Stimulated activated CD8-positive, alpha-beta memory T cell treated with anti-CD3 and anti-CD28 coated beads, Interleukin-7, amount 100 ng/mL, for 4 hours (primary cell): Measurements from ENCODE around the gene RFX2.
"Not testable (repeated sequence)": the region's sequence is repeated elsewhere in the genome, so short reads cannot be mapped to it uniquely, and the experiment has no call there.

ENCODE experiments used
- DNase-seq, 2 donors: peaks; one replicate each; pipeline ENCODE4 v3.0.0-alpha.2; 2020; ENCODE audit warnings: low read depth in 2 of 2

The RFX2 gene

DNA sequence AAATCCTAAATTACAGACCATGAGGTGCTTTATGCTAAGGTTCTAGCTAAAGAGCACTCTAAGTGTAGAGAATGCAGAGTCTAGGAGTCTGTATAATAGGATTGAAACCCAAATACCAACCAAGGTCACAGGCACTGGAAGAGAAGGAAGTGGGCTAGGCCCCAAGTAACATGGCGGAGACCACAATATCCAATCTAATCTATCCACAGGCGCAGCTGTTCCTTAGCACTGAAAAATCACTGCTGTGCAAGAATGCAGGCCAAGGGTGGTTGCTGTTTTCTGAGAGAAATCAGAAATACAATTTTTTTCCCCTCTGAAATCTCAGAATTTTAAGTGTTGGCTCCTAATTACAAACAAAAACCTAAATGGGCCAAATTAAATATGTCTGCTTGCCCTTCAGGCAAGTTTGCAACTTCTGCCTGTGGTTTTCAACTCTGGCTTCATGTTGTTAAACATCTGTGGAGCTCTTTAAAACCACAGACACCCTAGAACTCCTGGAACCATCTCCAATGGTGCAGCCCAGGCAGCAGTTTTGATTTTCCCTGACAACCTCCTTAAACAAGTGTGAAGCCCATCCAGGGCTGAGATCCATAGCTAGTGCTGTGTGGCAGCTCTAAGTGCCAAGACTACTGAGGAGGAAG lies 138.5 kb downstream of the RFX2 start:
- no peak for DNase-seq

DNA sequence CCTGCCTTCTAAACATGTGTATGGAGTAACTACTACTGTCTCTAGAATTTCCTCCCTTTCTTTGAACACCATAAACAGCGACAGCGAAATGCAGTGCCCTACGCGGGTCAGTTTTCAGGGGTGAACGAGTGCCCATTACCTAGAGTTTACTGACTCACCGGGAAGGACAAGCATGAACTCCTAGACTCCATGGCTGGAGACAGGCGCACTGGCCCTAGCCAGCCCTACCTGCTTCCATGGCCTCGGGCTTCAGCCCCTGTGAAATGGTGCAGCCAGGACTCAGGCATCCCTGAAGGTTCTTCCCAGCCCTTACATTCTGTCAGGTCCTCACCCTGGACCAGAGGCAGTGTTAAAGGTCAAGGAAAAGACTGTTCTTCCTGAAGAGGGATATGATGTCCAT lies 140.8 kb downstream of the RFX2 start:
- DNase-seq: no peak

DNA sequence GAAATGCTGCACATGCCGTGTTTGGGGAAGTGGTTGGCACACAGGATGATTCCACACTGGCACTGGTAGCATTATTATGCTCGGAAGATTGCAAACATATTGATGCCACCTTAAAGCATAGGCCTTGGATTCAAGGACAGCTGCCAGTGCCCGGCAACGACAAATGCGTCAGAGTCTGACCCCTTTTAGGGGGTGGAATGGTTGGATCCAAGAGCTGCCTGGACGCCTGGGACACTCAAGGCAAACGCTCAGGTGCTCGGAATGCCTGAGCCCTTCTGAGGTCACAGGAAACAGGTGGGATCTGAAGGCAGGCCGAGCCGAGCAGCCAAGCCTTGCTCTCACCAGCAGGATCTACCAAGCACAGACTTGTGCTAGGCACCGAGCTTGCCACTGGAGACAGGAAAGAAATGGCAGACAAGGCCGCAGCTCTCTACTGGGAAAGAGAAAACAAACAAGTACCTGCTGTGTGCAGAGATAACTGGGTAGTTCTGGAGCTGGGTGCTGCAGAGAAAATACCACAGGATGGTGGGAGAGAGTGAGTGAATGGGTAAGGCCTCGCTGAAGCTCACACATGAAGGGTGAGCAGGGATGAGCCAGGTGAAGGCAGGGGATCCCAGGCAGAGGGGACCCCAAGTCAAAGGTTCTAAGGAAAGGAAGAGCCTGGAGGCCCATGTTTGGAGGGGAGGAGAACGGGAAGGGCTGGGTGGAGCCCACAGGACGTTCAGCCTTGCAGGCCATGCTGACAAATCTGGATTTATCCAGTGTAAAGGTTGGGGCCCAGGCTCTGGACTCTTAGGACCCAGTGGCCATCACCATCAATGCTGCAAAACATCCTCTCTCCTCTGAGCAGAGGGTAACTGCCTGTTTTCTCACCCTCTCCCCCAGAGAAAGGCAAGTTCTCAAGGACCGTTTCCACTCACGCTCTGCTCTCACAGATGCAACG lies 141.6 kb downstream of the RFX2 start:
- DNase-seq: no peak

DNA sequence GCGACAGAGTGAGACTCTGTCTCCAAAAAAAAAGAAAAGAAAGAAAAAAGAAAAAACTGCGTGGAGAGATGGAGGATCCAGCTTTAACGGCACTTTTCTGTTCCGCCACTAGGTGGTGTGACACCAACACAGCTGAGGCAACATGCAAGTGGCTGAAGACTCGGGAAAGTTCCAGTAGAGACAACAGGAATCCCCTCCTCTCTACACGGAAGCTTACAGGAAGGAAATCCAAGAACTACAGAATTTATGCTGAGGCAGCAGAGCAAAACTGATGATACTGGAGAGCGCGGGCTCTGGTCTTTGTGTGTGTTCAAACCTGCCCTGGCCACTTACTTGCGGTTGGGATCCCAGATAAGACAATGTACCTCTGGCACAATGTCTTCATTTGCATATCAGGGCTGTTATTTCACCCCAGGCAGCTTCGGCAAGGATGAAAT lies 142.3 kb downstream of the RFX2 start:
- DNase-seq: peak; percentile 41 to 45

DNA sequence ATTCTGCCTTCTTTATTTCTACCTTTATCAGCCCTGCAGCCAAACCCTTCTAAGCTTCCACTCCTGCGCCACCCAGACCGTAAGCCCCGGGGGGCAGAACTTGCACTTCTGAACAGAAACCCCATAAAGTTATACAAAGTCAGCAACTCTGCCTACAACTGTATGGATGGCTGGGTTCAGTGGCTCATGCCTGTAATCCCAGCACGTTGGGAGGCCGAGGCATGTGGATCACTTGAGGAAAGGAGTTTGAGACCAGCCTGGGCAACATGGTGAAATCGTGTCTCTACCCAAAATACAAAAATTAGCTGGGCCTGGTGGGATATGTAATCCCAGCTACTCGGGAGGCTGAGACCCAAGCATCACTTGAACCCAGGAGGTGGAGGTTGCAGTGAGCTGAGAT lies 142.7 kb downstream of the RFX2 start:
- no peak for DNase-seq

DNA sequence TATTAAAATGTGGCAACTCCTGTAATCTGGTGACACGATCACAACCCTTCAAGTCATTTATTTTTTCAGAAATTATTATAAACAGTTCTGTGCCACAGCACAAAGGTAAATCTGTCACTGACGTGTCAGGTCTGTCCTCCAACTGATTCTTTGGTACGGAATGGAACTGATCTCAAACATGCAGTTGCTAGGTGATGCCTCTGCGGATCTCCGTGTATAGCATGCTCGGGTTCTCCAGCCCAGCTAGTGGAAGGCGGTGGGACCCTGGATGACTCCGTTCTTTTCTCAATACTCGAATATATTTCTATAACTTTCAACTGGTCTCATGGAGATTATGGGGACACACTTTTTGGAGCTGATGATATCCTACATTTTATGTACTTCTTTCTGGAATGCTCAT lies 143.4 kb downstream of the RFX2 start:
- no peak for DNase-seq

DNA sequence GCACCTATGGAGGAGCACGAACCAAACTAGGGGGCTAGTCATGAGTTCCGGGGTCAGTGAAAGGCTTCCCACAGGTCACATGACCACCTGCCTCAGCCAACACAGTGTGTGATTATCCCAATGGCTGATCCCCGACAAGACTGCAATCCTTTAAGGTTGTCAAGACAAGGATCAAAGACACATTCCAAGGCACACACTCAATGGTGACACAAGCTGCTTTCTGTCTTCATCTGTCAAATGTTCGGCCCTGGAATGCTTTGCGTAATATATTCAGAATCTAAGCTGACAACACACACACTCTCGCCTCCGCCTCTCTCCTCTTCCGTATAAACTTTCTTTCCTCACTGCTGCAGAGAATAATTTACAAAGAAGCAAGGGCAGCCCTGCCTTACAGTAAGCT lies 144.1 kb downstream of the RFX2 start:
- no peak for DNase-seq

DNA sequence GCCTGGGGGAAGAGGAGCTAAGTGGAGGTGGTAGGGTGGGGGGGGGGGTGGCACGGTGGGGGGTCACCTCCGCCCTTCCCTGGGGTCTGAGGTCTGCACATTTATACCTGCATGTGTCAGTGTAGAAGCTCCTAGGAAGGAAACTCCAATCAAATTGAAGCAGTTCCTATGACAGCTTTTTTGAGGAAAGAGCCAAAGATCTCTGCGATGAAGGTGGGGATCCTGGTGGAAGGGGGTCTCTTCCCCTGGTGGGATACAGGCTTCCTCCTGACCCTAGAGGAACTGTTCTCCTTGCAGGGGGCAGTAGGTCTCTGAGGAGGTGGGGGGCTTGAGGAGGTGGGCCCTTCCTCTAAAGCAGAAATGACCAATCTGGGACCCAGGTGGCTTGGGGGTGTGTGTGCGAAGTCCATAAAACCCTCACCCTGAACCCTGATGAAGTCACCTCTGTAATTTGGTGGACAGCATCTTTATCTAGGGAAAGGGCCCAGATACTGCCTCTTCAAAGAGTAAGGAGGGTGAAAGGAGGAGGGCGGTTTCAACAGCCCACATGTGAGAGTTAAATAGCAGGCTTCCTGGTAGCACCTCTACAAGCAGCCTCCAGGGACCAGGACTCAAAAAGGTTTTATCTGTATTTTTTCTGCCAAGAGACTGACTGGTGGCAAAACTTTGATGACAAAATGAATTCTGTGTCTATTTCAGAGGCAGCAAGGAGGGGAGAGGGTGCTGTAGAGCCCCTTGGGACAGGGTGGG lies 145.3 kb downstream of the RFX2 start:
- DNase-seq: no peak

DNA sequence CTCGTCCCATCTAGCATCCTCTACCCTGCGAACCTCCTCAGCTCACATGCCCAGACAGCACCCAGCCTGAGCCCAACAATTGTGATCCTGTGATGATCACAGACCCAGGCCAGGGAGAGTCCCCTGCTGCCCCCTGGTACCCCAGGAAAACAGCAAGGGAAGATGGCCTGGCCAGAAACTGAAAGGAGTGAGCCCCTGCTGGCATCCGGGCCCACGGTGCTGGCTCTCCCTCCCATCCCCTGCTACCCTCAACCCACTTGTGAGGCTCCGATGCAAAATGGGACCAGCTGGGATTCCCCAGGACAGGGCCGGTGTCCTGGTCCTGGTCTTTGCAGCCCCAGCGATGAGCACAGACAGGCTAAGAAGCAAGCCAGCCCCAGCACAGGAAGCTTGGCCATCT lies 146.4 kb downstream of the RFX2 start:
- DNase-seq: no peak

DNA sequence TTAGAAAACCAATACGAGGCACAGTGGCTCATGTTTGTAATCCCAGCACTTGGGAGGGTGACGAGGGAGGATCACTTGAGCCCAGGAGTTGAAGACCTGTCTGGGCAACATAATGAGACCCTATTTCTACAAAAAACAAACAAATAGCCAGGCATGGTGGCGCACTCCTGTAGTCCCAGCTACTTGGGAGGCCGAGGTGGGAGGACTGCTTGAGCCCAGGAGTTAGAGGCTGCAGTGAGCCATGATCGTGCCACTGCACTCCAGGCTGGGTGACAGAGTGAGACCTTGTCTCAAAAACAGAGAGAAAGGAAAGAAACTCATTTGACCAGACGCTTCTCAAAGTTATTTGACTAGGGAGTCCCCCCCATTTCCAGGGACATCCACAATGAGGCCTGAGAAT lies 147.0 kb downstream of the RFX2 start:
- not testable (repeated sequence) for DNase-seq

DNA sequence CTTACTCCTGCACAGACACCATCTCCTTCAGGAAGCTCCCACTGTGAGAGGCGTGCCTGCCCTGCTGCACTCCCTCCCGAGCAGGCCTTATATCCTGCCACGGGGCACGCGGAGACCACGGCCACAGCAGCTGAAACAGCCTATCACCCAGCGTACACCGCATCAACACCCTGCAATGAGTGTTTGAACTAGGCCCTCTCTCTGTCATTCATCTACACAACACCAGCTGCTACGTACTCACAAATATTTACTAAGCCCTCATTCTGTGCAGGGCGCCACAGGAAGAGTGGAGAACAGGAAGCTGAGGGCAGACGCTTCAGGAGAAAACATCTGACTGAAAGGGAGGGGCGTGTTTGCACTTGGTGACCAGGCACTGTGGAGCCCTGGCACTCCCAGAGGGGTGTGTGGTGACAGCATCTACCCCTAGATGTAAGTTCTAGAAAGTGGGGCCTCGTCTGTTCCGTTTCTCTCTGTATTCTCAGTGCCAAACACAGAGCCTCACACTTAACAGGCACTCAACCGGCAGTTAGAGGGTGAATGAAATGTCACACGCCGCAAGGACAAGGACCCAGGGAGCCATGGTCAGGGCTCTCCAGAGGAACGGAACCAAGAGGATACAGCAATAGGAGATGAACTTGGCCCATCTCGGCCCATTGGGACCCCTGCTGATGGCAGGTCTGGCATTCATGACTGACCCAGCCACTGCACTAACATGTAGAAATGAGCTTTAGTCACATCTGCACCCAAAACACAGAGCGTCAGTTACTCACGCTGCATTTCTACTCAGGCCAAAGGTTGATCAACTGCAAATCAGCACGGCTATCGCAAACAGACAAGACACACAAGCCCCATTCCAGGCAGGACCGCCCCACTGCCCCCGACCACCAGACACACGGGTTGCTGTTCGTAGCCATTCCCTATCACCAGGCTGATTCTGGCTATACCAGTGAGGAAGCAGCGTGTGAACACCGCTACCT lies 148.0 kb downstream of the RFX2 start:
- DNase-seq: peak; percentile 40 to 48

DNA sequence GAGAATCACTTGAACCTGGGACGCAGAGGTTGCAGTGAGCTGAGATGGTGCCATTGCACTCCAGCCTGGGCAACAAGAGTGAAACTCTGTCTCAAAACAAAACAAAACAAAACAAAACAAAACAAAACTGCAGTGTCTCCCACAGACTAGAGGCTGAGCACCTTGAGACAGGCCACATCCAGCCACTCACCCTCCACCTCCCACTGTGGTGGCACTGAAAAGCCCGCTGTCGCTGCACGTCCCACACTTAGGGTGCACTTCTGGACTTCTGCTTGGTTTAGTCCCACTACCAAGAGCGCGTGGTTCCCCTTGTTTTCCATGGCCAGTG lies 148.7 kb downstream of the RFX2 start:
- DNase-seq: not testable (repeated sequence)

DNA sequence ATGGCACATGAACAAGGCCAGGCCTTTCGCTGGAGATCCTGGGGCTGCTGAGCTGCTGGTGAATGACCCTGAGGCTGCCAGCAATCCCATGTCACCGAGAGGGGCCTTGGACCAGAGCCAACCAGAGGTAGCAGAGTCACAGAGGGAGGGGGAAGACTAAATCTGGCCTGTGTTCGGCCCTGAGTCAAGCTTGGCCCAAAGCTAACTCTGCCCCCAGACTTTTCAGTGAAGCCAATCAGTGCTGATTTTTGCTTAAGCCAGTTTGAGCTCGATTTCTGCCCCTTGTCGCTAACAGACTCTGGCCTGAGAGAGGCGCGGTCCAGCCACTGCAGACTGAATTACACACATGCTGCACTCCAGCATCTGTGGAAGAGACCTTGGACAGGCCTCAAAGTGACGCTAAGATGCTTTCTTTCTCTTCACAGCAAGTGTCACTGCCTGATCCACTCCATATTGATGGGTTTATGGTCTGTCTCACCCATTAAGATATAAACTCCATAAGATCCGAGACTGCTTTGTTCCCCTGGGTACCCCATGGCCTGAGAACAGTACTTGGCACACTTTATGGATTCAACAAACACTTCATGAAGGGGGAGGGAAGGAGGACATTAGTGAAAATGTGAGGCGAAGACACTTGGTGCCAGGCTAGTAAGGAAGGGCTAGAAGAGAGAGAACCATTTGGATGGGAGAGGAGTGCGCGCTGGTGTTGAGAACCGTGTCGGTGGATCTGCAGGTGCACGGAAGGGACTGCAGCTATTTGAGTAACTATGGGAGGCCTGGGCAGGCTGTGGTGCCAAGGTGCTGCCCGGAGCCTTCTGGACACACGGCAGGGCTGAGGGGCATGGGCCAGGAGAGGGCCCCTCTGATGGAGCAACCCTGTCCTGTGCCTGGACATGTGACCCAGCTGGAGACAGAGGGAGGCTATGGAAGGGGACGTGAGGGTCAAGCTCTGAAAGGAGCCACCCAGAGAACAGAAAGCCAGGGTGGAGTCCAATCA lies 150.0 kb downstream of the RFX2 start:
- DNase-seq: no peak

DNA sequence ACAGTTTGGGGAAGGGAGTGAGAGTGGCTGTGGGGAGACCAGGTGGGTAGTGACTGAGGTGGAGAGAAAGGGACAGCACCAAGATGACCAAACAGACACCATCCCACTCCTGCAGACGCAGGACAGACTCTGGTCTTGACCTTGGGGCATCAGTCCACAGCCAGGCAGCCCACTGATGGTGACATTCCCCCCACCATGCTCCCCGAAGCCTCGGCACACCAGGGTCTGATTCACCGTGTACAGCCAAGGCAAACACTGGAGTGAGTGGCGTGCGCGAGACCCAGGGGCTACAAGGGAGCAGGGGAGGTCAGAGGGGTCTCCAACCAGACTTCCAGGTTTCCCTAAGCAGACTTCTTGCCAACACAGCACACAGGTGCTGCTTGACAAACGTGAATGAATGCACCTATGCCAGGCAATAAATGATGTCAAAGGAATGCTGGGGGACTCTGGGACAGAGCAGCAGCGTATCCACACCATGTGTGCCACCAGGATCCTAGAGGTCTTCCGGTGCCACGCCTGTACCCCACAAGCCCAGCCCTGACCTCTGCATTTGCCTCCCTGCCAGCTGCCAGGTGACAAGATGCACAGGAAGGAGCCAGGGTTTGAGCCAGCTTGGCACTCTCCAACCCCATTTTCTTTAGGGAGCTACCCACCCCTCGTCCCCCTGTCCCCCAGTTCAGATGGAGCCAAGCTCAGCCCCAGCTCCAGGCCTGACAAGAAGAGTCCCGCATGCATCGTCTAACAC lies 150.9 kb downstream of the RFX2 start:
- DNase-seq: no peak

DNA sequence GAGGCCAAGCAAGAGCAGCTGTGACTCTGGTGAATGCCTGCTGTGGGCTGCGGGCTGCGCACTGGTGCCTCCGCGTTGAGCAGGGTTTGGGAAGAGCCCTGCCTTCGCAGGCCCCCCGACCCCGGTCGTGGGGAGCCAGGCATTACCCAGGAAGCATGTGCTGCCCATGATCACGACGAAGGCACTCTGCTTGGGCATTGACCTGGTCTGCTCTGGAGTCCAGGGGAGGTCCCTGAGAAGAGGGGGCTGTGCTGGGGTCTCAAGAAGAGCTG lies 151.5 kb downstream of the RFX2 start:
- no peak for DNase-seq

DNA sequence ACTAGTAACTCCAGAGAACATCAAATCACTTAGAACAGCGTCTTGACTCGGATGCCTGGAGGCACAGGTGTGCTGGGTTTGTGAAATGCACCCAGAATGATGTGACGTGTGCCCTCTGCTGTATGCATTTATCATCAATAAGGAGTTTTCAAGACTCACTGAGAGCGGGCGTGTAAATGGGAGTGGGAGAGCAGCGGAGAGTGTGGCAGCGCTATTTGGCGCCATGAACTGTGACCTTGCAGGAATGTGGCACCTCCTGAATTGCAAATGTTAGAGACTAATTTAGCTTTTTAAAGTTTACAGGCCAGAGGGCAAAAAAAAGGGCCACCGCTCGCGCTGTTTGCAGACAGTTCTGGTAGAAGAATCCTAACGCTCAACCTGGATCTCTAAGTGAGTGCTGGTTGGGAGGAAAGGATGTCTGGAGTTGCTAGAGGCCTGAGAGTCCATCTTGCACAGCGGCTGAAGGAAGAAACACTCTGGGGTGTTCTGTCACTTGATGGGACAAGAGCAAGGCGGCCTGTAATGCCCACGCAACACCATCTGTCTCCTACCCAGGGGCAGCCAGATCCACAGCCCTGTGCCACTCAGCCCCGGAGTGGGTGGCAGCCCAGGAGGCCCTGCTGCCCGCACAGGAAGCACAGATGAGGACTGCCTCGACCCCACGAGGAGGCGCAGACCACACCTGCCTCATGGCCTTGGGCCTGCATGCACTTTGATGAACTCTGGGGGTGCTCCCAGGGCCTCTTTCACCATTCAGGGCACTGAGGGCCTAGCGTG lies 152.0 kb downstream of the RFX2 start:
- no peak for DNase-seq

DNA sequence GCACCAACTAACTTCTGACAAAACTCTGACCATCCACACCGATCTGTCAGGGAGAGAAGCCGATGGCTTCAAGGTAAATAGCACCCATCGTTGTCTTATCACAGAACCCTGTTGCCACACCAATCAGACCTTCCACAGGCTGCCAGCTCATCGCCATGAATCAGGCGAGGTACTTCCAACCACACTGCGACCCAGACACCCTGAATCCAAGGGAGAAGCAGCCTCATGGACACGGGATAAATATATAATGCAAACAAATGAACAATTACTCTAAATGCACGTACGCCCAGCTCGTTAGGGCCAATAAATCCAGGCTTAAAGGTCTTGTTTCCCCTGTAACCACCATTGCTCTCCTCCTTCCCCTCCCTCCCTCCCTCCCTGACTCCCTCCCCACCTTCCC lies 153.1 kb downstream of the RFX2 start:
- DNase-seq: no peak

DNA sequence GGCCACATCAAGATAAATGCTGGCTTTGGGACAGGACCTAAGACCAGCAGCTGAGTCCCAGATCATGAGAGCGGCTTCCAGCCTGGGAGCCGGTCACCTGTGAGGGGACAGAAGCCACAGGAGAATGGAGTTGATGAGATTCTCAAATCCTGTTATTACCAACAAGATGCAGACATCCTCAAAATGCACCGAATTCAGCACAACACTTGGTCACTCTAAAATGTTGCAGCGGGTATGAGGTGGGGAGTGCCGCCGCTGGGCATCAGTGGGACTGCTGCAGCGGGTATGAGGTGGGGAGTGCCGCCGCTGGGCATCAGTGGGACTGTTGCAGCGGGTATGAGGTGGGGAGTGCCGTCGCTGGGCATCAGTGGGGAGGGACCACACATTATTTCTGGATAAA lies 153.6 kb downstream of the RFX2 start:
- no peak for DNase-seq

DNA sequence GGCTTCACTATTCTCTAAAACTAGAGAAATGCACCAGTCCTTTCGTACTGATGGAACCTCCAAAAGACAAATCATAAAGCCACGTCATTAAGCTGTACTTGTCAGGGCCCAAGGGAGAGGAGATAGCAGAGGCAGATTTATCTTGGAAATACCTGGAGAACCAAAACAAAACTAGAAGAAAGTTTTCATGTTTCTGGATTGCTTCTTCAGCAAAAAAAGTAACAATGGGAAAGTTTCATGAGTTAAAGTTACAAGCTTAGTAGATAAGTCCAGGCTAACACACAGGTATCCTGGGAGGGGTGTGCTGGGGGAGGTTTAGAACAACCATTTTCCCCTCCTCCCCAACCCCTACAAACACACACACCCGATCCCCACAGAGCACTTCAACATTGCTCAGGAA lies 154.0 kb downstream of the RFX2 start:
- no peak for DNase-seq
